Measurements from ENCODE around the gene ICA1.

The ICA1 gene

DNA sequence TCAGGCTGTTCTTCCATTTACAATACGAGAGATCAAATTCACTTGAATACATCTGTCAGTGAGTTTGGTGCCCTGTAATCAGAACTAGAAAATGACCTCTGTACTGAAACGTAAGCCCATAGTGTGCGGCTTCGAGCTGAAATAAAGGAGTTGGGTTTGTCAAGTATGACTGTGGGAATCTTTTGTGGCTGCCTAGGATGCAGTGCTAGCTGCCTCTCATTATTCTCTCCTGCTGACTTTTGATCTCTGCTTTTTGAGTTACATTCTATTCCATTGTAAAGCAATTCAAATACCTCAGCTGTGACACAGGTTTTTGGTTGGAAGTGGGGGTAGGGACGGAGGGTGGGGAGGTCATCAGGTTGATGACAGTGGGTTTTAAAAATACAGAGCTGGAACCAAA, 40.4 kb downstream of the ICA1 start:
- H3K9ac ChIP-seq (ENCODE audit: low read depth, low read length), result peak overlapping the region; percentile 41
- H3K4me3 ChIP-seq (ENCODE audit: low read length), result no peak overlapping the region
- H3K27me3 ChIP-seq (ENCODE audit: insufficient read depth, low read length), result no peaks in the 10 kb centered on the region
- peak overlapping the region; percentile 60 for H3K27ac ChIP-seq (ENCODE audit: low read depth, low read length)
- 37% methylated on average over 5 of the region's 5 CpGs for WGBS
- peaks cover 42% of the 10 kb centered on the region for H3K4me1 ChIP-seq (ENCODE audit: insufficient read depth, low read length)
- H3K9me3 ChIP-seq (ENCODE audit: insufficient read depth, low read depth, low read length), result no peaks in the 10 kb centered on the region
- H3K36me3 ChIP-seq (ENCODE audit: insufficient read depth, low read length), result no peaks in the 10 kb centered on the region

DNA sequence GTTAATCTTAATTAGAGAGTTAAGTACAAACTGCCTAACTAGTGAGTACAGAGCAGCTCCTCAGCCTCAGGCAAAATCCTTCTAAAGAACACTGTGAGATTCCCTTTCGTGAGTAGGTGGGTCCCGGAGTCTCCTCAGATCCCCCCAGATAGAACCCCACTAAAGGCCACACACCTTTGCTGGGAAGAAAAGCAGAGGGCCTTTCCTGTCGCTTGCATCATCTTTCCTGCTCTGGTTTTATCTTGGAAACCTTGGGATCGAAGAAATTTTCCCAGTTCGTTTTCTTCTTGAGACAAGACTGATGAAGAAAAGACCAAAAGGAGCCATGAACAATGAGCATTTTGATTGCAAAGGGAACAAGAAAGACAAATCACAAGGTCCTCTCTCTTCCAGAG, 40.9 kb downstream of the ICA1 start:
- Histone ChIP-seq H3K36me3 (ENCODE audit: insufficient read depth, low read length) (no peaks in the 10 kb centered on the region), H3K27me3 (ENCODE audit: insufficient read depth, low read length) (no peaks in the 10 kb centered on the region), H3K4me1 (ENCODE audit: insufficient read depth, low read length) (peaks cover 42% of the 10 kb centered on the region), H3K9me3 (ENCODE audit: insufficient read depth, low read depth, low read length) (no peaks in the 10 kb centered on the region), H3K9ac (ENCODE audit: low read depth, low read length) (peak overlapping the region; percentile 41), H3K27ac (ENCODE audit: low read depth, low read length) (peak overlapping the region; percentile 60), H3K4me3 (ENCODE audit: low read length) (no peak overlapping the region)
- 71% methylated on average over 5 of the region's 5 CpGs for WGBS

DNA sequence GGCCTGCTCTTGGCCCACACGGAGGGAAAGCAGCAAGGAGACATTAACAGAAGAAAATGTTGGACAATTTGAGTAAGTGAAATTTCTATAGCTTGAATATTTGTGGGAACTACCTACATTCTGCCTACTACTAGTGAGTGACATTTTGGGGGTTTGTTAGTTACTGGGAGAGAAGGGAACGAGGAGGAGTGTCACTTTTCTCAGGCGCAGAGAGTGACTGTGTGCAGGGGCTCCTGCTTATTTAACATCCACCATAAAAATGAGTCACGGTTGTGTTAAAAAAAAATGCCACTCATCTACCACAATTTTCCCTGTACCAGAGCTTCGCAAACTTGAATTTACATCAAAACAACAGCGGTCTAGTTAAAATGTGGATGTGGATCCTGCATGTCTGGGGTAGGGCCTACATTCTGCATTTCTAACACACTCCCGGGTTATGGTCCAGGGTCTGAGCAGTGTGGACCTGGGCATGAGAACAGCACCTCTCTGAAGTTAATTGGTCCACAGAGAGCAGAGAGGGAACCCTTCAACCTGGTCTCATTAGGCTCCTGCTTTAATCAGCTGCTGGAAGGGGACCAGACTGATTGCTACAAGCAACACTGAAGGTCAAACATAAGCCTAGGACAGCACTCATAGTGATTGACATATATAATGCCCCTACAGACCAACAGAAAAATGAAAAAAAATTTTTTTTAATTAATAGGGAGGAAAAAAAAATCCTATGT, 41.4 kb downstream of the ICA1 start:
- WGBS, result 82% methylated on average over 6 of the region's 7 CpGs
- Histone ChIP-seq H3K9me3 (ENCODE audit: insufficient read depth, low read depth, low read length) (no peaks in the 10 kb centered on the region), H3K4me3 (ENCODE audit: low read length) (no peak overlapping the region), H3K9ac (ENCODE audit: low read depth, low read length) (0 out of 2 replicates have a peak overlapping the region, but pooled peaks have one; percentile 29), H3K4me1 (ENCODE audit: insufficient read depth, low read length) (peaks cover 42% of the 10 kb centered on the region), H3K36me3 (ENCODE audit: insufficient read depth, low read length) (no peaks in the 10 kb centered on the region), H3K27me3 (ENCODE audit: insufficient read depth, low read length) (no peaks in the 10 kb centered on the region), H3K27ac (ENCODE audit: low read depth, low read length) (peak overlapping the region; percentile 60)

DNA sequence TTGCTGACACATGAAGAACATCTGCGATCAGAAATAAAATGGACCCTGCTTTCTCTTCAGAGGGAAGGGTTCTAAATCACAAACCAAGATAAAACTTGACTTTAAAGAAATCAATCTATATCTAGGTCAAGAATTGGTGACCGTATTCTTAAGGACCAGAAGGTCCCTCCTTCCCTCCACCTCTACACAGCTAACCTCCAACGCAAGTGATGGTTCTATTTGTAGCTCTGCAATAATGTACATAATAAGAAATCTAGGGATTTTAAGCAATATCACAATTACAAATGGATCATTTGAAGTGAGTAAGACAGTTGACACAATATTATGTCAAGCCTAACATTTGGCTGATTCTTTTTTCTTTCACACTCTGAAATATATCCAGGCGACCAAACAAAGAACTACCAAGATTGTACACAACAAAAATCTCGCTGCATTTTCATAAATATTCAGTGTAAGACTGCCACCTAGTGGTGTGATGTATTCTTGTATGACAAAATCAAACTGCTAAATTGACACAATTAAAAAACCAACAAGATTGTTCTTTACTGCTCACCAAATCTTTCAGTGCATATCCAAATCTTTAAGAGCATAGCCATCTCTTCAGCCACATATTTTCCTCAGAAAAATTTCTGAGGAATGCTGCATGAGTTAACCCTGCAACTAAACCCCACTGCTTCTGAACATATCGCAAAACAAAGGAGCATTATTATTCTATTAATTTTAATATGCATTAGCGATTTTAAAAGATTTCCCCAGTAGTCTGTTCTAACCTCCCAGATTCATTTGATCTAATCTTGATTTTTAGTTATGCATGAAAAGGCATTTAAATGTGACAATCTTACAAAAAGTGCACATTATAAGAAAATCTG, 44.5 kb downstream of the ICA1 start:
- Histone ChIP-seq H3K9me3 (ENCODE audit: insufficient read depth, low read depth, low read length) (no peaks in the 10 kb centered on the region), H3K27me3 (ENCODE audit: insufficient read depth, low read length) (no peaks in the 10 kb centered on the region), H3K4me1 (ENCODE audit: insufficient read depth, low read length) (peaks cover 43% of the 10 kb centered on the region), H3K9ac (ENCODE audit: low read depth, low read length) (no peak overlapping the region), H3K27ac (ENCODE audit: low read depth, low read length) (no peak overlapping the region), H3K36me3 (ENCODE audit: insufficient read depth, low read length) (no peaks in the 10 kb centered on the region), H3K4me3 (ENCODE audit: low read length) (no peak overlapping the region)
- 65% methylated on average over 4 of the region's 7 CpGs for WGBS

DNA sequence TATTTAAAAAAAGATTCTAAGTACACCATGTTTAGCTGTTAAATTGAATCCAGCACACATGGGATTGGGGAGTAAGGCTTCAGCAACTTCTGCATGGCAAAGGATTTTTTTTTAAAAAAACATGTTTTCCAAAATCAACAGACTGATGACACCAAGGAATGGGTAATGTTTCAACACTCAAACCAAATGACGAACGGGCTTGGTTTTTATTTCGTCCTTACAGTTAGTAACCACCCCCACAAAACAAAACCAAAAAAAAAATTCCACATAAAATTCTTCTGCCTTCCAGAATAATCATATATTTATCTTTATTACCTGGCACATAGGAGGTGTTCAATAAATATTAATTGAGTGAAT, 45.7 kb downstream of the ICA1 start:
- no peaks in the 10 kb centered on the region for H3K36me3 ChIP-seq (ENCODE audit: insufficient read depth, low read length)
- no peaks in the 10 kb centered on the region for H3K9me3 ChIP-seq (ENCODE audit: insufficient read depth, low read depth, low read length)
- H3K27me3 ChIP-seq (ENCODE audit: insufficient read depth, low read length), result no peaks in the 10 kb centered on the region
- WGBS, result 89% methylated on average over 3 of the region's 3 CpGs
- H3K9ac ChIP-seq (ENCODE audit: low read depth, low read length), result no peak overlapping the region
- H3K4me1 ChIP-seq (ENCODE audit: insufficient read depth, low read length), result peaks cover 33% of the 10 kb centered on the region
- H3K27ac ChIP-seq (ENCODE audit: low read depth, low read length), result no peak overlapping the region
- no peak overlapping the region for H3K4me3 ChIP-seq (ENCODE audit: low read length)

DNA sequence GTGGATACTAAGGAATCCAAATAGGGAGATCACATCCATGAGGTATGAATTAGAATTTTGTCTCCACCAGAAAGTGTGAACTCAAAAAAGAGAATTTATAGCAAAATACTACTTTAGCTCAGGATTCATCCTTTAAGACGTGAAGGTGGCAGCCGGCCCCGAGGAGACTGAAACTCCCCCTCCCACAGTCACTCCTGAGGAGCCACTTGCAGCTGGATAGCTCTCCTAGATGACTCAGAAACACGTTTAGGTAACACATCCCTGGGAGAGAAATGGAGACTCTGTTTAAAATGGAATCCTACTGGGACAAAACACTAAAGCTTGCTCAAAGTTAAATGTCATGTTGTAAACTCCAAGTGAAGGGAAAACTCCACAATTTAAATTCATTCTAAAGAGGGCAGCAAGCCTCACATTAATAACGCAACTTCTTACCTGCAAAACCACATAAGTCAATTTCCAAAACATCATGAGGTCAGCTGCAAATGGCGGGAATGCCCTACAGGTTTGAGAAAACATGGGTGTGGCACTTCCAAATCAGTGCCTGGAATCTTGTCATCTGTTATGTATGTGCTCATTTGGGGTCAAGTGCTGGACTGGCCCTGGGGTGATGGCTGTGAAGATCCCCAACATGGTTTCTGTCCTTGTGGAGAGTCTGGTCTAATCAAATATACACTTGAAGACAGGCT, 46.2 kb downstream of the ICA1 start:
- H3K4me3 ChIP-seq (ENCODE audit: low read length), result no peak overlapping the region
- no peak overlapping the region for H3K9ac ChIP-seq (ENCODE audit: low read depth, low read length)
- WGBS, result 73% methylated on average over 6 of the region's 6 CpGs
- no peaks in the 10 kb centered on the region for H3K9me3 ChIP-seq (ENCODE audit: insufficient read depth, low read depth, low read length)
- no peak overlapping the region for H3K27ac ChIP-seq (ENCODE audit: low read depth, low read length)
- peaks cover 28% of the 10 kb centered on the region for H3K4me1 ChIP-seq (ENCODE audit: insufficient read depth, low read length)
- no peaks in the 10 kb centered on the region for H3K36me3 ChIP-seq (ENCODE audit: insufficient read depth, low read length)
- no peaks in the 10 kb centered on the region for H3K27me3 ChIP-seq (ENCODE audit: insufficient read depth, low read length)

DNA sequence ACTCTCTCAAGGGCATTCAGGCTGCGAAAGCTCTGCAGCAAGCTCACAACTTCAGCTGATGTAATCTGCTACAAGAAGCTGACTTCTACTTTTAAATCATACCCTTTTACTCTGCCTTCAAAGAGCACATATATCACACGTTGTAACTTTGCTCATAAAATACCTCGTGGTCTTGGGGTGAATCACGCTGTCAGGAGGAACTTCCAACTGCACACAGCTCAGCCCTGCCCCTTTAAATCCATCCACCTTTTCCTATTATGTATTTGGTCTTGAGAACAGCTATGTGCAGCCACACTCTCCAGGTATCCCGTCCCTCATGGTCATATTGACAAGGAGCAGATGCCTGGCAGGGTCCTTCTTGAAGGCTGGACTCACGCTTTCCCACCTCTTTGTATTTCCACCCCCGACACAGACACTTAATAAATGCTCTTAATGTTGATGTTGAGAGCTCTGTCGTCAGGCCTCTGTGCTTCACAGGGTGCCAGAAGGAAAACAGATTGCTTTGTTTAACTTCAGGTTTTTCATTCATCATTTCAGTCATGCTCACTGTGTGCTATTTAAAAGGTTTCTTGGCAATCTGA, 47.6 kb downstream of the ICA1 start:
- Histone ChIP-seq H3K36me3 (ENCODE audit: insufficient read depth, low read length) (no peaks in the 10 kb centered on the region), H3K4me1 (ENCODE audit: insufficient read depth, low read length) (peaks cover 28% of the 10 kb centered on the region), H3K27me3 (ENCODE audit: insufficient read depth, low read length) (no peaks in the 10 kb centered on the region), H3K4me3 (ENCODE audit: low read length) (no peak overlapping the region), H3K9ac (ENCODE audit: low read depth, low read length) (no peak overlapping the region), H3K27ac (ENCODE audit: low read depth, low read length) (no peak overlapping the region), H3K9me3 (ENCODE audit: insufficient read depth, low read depth, low read length) (no peaks in the 10 kb centered on the region)
- WGBS, result 74% methylated on average over 7 of the region's 8 CpGs

DNA sequence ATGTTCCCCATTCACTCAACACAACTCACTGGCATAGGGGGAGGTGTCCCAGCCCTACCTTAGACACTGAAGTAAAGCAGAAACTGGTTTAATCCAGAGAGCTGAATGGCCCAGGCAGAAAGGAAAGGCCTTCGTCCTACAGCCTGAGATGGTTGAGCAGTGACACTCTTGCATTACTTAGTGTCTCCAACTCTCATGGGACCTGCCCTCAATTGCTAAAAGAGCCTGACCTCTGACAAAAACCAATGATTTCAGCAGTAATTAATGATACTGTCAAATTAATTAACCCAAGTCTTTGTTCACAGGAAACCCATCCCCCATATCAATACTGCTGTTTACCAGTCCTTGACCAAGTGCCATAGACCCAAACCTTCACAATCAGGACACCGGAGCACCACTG, 48.6 kb downstream of the ICA1 start:
- Histone ChIP-seq H3K9me3 (ENCODE audit: insufficient read depth, low read depth, low read length) (no peaks in the 10 kb centered on the region), H3K4me3 (ENCODE audit: low read length) (no peak overlapping the region), H3K36me3 (ENCODE audit: insufficient read depth, low read length) (no peaks in the 10 kb centered on the region), H3K9ac (ENCODE audit: low read depth, low read length) (no peak overlapping the region), H3K27me3 (ENCODE audit: insufficient read depth, low read length) (no peaks in the 10 kb centered on the region), H3K4me1 (ENCODE audit: insufficient read depth, low read length) (peaks cover 34% of the 10 kb centered on the region), H3K27ac (ENCODE audit: low read depth, low read length) (no peak overlapping the region)
- 93% methylated on average over 2 of the region's 2 CpGs for WGBS

DNA sequence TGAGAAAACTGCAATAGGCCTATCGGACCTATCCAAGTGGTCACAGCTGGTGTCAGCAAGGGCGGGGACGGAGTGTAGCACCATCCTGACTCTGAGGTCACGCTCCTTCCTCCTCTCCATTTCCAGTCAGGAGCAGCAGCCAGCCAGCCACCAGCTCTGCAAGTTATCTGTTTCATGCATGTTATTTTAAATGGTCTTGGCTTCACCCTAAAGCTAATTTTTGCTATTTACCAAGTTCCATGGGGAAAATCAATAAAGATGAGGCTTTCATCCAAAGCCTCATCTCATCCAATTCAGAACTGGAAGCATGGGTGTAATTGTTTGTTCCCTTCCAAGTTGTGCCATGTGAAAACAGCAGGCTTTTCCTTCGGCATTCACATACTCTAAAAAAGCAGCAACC, 49.3 kb downstream of the ICA1 start:
- no peak overlapping the region for H3K27ac ChIP-seq (ENCODE audit: low read depth, low read length)
- H3K27me3 ChIP-seq (ENCODE audit: insufficient read depth, low read length), result no peaks in the 10 kb centered on the region
- H3K36me3 ChIP-seq (ENCODE audit: insufficient read depth, low read length), result no peaks in the 10 kb centered on the region
- H3K9ac ChIP-seq (ENCODE audit: low read depth, low read length), result no peak overlapping the region
- H3K4me1 ChIP-seq (ENCODE audit: insufficient read depth, low read length), result peaks cover 40% of the 10 kb centered on the region
- 93% methylated on average over 5 of the region's 5 CpGs for WGBS
- H3K9me3 ChIP-seq (ENCODE audit: insufficient read depth, low read depth, low read length), result no peaks in the 10 kb centered on the region
- no peak overlapping the region for H3K4me3 ChIP-seq (ENCODE audit: low read length)

DNA sequence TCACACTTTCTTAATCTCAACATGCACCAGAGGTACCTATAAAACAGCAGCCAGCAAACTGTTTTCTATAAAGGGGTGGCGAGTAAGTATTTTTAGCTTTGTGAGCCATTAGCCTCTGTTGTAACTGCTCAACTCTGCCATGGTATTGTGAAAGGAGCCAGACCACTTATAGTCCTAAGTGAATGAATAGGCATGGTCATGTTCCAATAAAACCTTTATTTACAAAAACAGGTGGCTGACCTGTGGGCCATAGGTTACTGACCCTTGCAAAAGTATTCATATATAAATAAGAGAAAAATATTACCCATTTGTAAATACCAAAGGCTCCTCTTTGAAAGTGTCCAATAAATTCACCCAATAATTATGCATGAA, 50.3 kb downstream of the ICA1 start:
- Histone ChIP-seq H3K4me1 (ENCODE audit: insufficient read depth, low read length) (peaks cover 46% of the 10 kb centered on the region), H3K27ac (ENCODE audit: low read depth, low read length) (no peak overlapping the region), H3K27me3 (ENCODE audit: insufficient read depth, low read length) (no peaks in the 10 kb centered on the region), H3K36me3 (ENCODE audit: insufficient read depth, low read length) (no peaks in the 10 kb centered on the region), H3K9me3 (ENCODE audit: insufficient read depth, low read depth, low read length) (no peaks in the 10 kb centered on the region), H3K9ac (ENCODE audit: low read depth, low read length) (no peak overlapping the region), H3K4me3 (ENCODE audit: low read length) (no peak overlapping the region)
- WGBS, result 95% methylated on average over 1 of the region's 1 CpG

Data from HUES64 (cell line).